ENCODE data around the gene PCSK6.

DNA sequence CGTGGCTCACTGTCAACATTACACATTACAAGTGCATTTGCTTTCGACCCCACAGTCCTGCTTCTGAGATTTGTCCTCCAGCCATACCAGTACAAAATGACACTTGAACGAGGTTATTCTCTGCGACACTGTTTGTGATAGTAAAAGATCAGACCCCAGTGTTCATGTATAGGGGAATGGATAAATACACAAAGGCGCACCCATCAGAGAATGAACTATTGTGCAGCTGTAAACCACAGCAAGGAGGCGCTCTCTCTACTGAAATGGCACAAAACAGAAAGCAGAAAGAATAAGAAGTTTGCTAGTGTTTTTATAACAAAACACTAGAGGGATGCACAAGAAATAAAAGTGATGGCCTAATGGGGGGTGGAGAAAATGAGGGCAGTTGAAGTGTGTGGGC lies 232.8 kb downstream of the PCSK6 start:
- TF ChIP-seq, protein P1, sequence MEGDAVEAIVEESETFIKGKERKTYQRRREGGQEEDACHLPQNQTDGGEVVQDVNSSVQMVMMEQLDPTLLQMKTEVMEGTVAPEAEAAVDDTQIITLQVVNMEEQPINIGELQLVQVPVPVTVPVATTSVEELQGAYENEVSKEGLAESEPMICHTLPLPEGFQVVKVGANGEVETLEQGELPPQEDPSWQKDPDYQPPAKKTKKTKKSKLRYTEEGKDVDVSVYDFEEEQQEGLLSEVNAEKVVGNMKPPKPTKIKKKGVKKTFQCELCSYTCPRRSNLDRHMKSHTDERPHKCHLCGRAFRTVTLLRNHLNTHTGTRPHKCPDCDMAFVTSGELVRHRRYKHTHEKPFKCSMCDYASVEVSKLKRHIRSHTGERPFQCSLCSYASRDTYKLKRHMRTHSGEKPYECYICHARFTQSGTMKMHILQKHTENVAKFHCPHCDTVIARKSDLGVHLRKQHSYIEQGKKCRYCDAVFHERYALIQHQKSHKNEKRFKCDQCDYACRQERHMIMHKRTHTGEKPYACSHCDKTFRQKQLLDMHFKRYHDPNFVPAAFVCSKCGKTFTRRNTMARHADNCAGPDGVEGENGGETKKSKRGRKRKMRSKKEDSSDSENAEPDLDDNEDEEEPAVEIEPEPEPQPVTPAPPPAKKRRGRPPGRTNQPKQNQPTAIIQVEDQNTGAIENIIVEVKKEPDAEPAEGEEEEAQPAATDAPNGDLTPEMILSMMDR (IDR thresholded peaks at IDR 0.05; ENCODE audit: poor library complexity, severe bottlenecking) = no peak
- TF ChIP-seq EZH2 (IDR thresholded peaks at IDR 0.05; ENCODE audit: borderline replicate concordance, insufficient read depth, low read length, poor library complexity, severe bottlenecking) (no peak), POLR2AphosphoS5 (IDR thresholded peaks at IDR 0.05) (no peak), EP300 (conservative IDR thresholded peaks at IDR 0.05; ENCODE audit: poor library complexity, severe bottlenecking) (no peak), RAD21 (conservative IDR thresholded peaks at IDR 0.05) (no peak), REST (IDR thresholded peaks at IDR 0.05; ENCODE audit: borderline replicate concordance) (no peak)

All from neural cell (in vitro differentiated cells).